ENCODE results near the gene TMEM129.
A peak's percentile ranks its signal among the peaks of the same experiment; 100 is the strongest.

The TMEM129 gene

GRCh38 chr4:1761130-1761689, 40.1 kb upstream of the TMEM129 start:
- peaks cover 67% of the 10 kb centered on the region for H3K27me3 Mint-ChIP-seq
- no peak overlapping the region for H3K27ac Mint-ChIP-seq
- H3K36me3 Mint-ChIP-seq: no peaks in the 10 kb centered on the region
- H3K9me3 Mint-ChIP-seq: no peaks in the 10 kb centered on the region
- peaks cover 15% of the 10 kb centered on the region for H3K4me1 Mint-ChIP-seq
- no peak overlapping the region for H3K4me3 Mint-ChIP-seq
- ATAC-seq: peak; percentile 53

DNA sequence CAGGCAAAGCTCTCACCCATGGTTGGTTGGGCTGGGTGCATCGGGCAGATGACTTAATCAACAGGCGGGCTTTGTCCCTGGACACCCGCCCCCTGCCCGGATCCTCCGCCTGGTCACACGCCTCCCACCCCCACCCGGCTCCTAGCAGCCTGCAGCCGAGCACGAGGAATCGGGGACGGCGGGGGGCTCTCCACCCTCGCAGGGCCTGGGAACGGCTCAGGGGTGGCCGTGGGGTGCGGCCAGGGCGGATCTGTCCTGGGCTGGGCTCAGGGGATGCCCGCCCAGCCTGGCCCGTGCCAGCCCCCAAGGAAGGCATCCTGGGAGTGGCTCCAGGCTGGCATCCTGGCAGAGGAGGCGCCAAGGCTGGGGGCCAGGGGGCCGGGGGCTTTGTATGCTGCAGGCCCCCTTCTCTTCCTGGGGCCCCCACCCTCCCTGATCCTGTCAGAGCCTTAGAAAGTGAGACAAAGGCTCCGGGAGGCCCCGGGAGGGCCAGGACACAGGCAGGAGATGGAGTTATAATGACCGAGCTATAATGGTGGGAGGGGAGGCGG, 39.5 kb upstream of the TMEM129 start:
- Mint-ChIP-seq H3K4me3 (no peak overlapping the region), H3K27ac (no peak overlapping the region), H3K27me3 (peaks cover 62% of the 10 kb centered on the region), H3K36me3 (no peaks in the 10 kb centered on the region), H3K9me3 (no peaks in the 10 kb centered on the region), H3K4me1 (peaks cover 9% of the 10 kb centered on the region)
- no peak for ATAC-seq

- Mint-ChIP-seq H3K9me3 (no peaks in the 10 kb centered on the region), H3K4me3 (no peak overlapping the region)
Observed at GRCh38 chr4:1759818-1760223, 38.7 kb upstream of the TMEM129 start.

DNA sequence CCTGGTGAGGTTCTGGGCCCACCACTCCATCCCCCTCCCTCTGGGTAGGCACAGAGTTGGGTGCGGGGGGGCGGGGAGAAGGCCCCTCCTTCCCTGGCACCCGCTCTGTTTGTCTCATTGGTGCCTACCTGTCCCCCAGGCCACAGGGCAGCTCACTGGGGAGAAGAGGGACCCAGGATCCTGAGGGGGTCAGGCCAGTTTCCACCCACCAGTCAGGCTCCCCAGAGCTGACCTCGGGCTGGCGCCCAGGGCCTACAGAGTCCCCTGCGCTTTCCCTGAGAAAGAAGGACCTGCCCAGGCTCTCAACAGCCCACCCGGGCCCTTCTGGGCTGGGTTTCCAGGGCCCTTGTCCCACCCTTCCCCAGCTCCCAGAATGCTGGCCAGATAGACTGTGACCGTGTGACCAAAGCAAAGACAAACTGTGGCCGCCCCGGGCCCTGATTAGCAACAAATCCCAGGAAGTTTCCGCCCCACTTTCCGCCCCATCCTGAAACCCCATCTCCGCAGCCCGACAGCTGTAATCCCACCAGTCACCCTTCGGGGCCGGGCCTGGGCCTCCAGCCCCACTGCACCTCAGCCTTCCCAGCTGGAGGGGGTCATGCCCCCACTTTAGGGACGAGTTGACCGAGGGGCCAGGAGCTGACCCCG, 38.2 kb upstream of the TMEM129 start:
- Mint-ChIP-seq H3K4me3 (no peak overlapping the region), H3K27ac (no peak overlapping the region), H3K4me1 (peaks cover 5% of the 10 kb centered on the region), H3K27me3 (peaks cover 51% of the 10 kb centered on the region), H3K36me3 (no peaks in the 10 kb centered on the region), H3K9me3 (no peaks in the 10 kb centered on the region)
- ATAC-seq: no peak

More at GRCh38 chr4:1759818-1760223, 38.7 kb upstream of the TMEM129 start:
- Mint-ChIP-seq H3K27ac (no peak overlapping the region), H3K27me3 (peaks cover 54% of the 10 kb centered on the region), H3K36me3 (no peaks in the 10 kb centered on the region), H3K4me1 (peaks cover 1% of the 10 kb centered on the region)
- ATAC-seq: no peak

DNA sequence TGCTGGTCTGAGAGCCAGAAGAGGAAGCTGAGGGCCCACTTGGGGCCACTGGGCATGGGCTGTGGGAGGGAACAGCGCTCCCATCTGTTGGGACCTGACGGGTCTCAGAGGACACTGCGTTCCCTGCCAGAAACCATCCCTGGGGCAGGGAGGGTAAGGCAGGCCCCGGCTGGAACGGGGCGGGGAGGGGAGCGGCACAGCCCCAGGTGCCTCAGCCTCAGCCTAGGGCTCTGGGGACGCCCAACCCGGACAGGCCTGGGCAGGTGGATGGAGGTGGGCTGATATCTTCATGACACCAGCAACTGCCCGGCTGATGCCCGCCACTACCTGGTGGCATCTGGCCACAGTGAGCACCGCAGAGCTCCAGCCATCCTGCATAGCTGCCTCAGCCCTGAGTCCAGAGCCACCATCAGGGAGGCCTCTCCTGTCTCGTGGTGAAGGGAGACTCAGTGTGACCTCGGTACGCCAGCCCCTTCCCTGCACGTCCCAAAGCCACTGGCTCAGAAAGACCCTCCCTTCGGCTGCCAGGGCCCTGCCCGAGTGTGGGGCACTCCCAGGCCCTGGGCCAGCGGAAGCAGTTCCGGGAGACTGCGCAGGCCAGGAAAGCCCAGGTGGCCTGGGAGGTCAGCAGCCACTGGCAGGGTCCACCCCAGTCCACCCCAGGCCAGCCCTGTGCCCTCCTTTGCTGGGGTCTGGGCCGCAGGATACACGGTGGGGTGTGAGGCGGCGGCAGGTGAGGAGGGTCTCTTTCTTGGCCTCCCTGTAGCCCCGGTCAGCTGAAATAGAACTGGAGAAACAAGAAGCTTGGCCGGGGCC, 37.4 kb upstream of the TMEM129 start:
- no peak overlapping the region for H3K27ac Mint-ChIP-seq
- ATAC-seq: no peak
- no peak overlapping the region for H3K4me3 Mint-ChIP-seq
- H3K9me3 Mint-ChIP-seq: no peaks in the 10 kb centered on the region
- peaks cover 43% of the 10 kb centered on the region for H3K27me3 Mint-ChIP-seq
- H3K4me1 Mint-ChIP-seq: peaks cover 7% of the 10 kb centered on the region
- H3K36me3 Mint-ChIP-seq: no peaks in the 10 kb centered on the region

DNA sequence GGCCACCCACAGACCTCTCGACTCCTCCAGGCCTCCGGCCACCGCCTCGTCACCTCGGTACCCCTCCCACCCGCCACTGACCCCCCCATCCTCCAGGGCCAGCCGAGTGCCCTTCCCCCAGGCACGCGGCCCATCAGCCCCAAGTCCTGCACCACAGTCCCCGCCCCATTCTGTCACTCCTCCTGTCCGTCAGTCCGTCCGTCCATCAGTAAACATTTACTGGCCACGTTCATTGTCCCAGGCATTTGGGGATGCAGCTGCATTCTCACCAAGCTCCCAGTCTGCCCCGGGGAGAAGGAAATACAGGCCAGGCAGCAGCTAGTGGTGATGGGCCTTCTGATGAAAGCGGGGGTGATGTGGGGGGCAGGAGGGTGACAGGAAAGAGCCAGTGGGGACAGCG, 36.7 kb upstream of the TMEM129 start:
- Mint-ChIP-seq H3K4me1 (peaks cover 7% of the 10 kb centered on the region), H3K4me3 (no peak overlapping the region), H3K27me3 (peaks cover 41% of the 10 kb centered on the region), H3K9me3 (no peaks in the 10 kb centered on the region), H3K36me3 (no peaks in the 10 kb centered on the region), H3K27ac (no peak overlapping the region)
- ATAC-seq: no peak

- Mint-ChIP-seq H3K27me3 (peaks cover 34% of the 10 kb centered on the region), H3K27ac (no peak overlapping the region), H3K9me3 (no peaks in the 10 kb centered on the region), H3K36me3 (no peaks in the 10 kb centered on the region), H3K4me3 (no peak overlapping the region), H3K4me1 (peaks cover 7% of the 10 kb centered on the region)
- no peak for ATAC-seq
Observed at GRCh38 chr4:1756893-1757779, 36.0 kb upstream of the TMEM129 start.

DNA sequence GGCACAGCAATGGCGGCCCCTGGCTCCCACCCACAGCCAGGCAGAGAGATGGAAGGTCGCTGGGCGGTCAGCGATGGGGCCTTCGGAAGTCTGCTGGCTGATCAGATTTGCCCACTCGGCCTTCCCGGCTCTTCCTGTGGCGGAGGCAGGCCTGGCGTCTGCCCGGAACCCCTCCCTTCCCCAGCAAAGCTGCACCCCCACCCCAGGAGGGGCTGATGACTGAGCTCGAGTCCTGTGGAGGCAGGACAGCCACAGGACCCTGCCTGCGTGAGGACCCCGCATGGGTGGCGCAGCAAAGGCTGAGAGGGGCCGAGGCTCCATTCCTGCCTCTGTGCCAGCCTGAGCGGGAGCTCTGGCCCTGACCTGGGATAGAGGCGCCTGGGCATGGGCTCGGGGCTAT, 35.0 kb upstream of the TMEM129 start:
- Mint-ChIP-seq H3K9me3 (no peaks in the 10 kb centered on the region), H3K27ac (no peak overlapping the region), H3K4me3 (no peak overlapping the region), H3K4me1 (peaks cover 7% of the 10 kb centered on the region), H3K27me3 (peaks cover 24% of the 10 kb centered on the region), H3K36me3 (no peaks in the 10 kb centered on the region)
- no peak for ATAC-seq

GRCh38 chr4:1755297-1755696, 34.2 kb upstream of the TMEM129 start:
- peaks cover 30% of the 10 kb centered on the region for H3K27me3 Mint-ChIP-seq
- H3K9me3 Mint-ChIP-seq: no peaks in the 10 kb centered on the region
- no peaks in the 10 kb centered on the region for H3K36me3 Mint-ChIP-seq
- H3K27ac Mint-ChIP-seq: no peak overlapping the region
- no peak overlapping the region for H3K4me3 Mint-ChIP-seq
- ATAC-seq: no peak
- H3K4me1 Mint-ChIP-seq: peaks cover 7% of the 10 kb centered on the region

GRCh38 chr4:1754336-1754735, 33.2 kb upstream of the TMEM129 start:
- Mint-ChIP-seq H3K36me3 (no peaks in the 10 kb centered on the region), H3K27ac (no peak overlapping the region), H3K4me3 (no peak overlapping the region), H3K4me1 (peaks cover 7% of the 10 kb centered on the region), H3K9me3 (no peaks in the 10 kb centered on the region), H3K27me3 (peaks cover 29% of the 10 kb centered on the region)
- ATAC-seq: no peak

DNA sequence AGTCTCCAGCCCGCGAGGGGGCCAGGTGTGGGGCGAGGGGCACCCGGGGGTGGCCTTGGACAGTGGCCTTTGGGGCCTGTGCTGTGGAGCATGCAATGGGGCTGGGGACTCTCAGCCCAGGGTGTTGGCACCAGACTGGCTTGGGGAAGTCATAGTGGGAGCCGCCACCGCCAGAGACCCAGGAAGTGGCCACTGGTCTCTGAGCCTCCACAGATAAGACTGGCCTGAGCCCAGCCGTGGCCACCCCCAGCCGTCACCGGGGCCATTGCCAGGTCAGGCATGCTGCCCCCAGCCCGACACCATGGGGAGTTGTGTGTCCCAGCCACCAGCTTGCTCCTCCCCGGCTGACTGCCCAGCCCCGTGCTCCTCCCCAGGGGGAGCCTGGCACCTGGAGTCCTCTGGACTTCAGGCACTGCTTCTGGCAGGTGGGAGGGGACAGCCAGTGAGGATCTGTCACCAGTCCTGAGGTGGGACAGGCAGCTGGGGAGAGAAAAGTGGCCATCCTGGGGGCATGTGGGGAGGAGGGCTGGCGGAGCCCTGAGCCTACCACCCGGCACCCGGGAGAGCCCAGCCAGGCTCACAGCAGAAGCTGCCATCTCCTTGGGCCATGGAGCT, 32.7 kb upstream of the TMEM129 start:
- no peaks in the 10 kb centered on the region for H3K9me3 Mint-ChIP-seq
- H3K4me1 Mint-ChIP-seq: peaks cover 7% of the 10 kb centered on the region
- H3K27me3 Mint-ChIP-seq: peaks cover 29% of the 10 kb centered on the region
- no peak overlapping the region for H3K27ac Mint-ChIP-seq
- H3K4me3 Mint-ChIP-seq: no peak overlapping the region
- no peak for ATAC-seq
- H3K36me3 Mint-ChIP-seq: no peaks in the 10 kb centered on the region

DNA sequence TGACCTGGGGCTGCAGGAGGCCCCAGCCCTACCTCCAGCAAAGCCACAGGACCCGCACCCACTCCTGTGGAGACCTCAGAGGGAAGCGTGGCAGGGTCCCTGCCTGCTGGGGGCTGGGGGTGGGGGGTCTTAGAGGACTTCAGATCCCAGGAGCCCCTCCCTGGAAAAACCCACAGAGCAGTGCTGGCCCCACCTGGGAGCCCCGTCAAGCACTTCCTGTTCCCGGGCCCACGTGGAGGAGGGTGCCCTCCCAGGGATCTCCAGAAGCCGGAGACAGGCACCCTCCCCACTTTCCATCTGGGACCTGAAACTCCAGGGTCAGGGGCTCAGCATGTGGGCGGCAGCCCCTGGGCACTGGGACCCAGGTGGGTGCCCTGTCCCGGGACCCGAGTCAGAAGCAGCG, 32.2 kb upstream of the TMEM129 start:
- no peaks in the 10 kb centered on the region for H3K36me3 Mint-ChIP-seq
- no peak overlapping the region for H3K27ac Mint-ChIP-seq
- ATAC-seq: no peak
- no peaks in the 10 kb centered on the region for H3K9me3 Mint-ChIP-seq
- H3K27me3 Mint-ChIP-seq: peaks cover 27% of the 10 kb centered on the region
- H3K4me3 Mint-ChIP-seq: no peak overlapping the region
- peaks cover 7% of the 10 kb centered on the region for H3K4me1 Mint-ChIP-seq

DNA sequence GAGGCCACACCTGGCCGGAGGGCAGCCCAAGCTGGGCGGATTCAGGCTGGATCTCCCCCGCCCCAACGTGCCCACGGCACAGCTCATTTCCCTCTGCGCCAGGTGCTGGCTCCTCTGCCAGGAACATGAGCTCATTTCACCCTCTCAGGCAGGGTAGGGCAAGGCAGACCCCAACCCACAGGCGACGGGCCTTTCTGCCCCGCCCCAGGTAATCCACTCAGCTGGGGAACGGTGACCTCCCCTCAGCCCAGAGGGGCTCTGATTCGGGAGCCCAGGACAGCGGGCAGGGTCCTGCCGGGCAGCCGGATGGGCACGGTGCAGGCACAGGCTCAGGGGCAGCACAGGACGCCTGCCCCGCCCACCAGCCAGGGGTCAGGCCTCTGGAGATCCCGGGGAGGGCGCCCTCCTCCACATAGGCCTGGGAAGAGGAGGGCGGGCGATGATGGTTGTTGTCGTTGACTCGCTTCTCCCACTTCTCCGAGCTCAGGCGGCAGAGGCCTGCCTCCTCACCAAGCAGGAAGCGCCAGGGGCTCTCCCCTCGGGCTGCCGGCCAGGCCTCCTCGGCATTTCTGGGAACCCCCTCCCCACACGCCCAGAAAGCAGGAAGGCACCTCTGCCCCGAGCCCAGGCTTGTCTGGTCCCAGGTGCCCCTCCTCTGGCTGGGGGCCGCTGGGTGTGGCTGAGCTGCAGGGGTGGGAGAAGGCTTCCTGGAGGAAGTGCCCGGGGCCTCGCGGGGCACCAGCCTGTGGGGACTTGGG, 31.3 kb upstream of the TMEM129 start:
- no peaks in the 10 kb centered on the region for H3K36me3 Mint-ChIP-seq
- no peak overlapping the region for H3K27ac Mint-ChIP-seq
- ATAC-seq: no peak
- peaks cover 7% of the 10 kb centered on the region for H3K4me1 Mint-ChIP-seq
- peaks cover 19% of the 10 kb centered on the region for H3K27me3 Mint-ChIP-seq
- H3K9me3 Mint-ChIP-seq: no peaks in the 10 kb centered on the region
- no peak overlapping the region for H3K4me3 Mint-ChIP-seq

GRCh38 chr4:1751919-1752283, 30.8 kb upstream of the TMEM129 start:
- Mint-ChIP-seq H3K4me3 (no peak overlapping the region), H3K27ac (no peak overlapping the region), H3K27me3 (peaks cover 16% of the 10 kb centered on the region), H3K36me3 (no peaks in the 10 kb centered on the region), H3K4me1 (peaks cover 7% of the 10 kb centered on the region), H3K9me3 (no peaks in the 10 kb centered on the region)
- no peak for ATAC-seq

Measured in stimulated activated memory B cell treated with anti-CD40 and anti-IgM and Interleukin-4, amounts not matched to agents 10 μg/mL and 1 μg/mL and 100 μg/mL, for 72 hours (primary cell).